ENCODE measurements around the gene PFKFB3. TPM values are rescaled to one million over a fixed set of nuclear protein-coding genes. Genes with fewer than 3 reads are reported as not detected.

Gene PFKFB3
- total RNA-seq, 1 experiment from 2014 or later = 36.8 TPM

DNA sequence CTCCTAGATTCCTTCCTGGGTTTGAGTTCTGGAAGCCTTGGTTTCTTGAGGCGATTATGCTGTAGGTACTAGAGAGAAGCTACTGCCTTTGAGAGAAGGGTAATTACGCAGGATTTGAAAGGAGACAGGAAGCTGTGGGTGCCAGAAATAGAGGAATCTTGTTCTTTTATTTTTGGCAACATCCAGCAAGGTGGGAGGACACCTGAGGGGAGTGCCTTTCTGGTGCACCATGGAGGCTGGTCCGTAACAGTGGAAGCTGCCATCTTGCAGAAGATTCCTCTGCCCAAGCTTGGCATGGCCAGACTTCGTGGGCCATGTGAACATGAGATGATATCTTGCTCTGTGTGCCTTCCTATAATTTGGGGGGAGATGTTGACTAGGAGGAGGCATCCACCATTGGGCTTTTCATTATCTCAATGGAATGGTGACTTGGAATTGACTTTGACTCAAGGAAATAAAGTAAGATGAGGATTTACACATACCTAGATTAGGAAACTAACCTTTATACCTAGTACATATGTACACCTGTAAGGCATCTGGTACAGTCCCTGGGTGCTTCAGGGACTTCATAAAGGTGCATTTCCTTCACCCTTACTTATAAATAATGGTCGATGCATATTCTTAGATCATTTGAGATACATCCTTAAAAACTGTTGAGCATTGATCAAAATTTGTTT, 98.2 kb downstream of the PFKFB3 start:
- no peak overlapping the region for H4K5ac ChIP-seq (ENCODE audit: insufficient read length, low read depth, low read length)
- H4K20me1 ChIP-seq (ENCODE audit: control insufficient read depth, insufficient read depth, insufficient read length) = peaks cover 2% of the 10 kb centered on the region
- no peak overlapping the region for H3K9ac ChIP-seq (ENCODE audit: extremely low read depth, insufficient read length, low read length)
- H4K91ac ChIP-seq (ENCODE audit: insufficient read length, low read depth, low read length) = no peak overlapping the region
- H3K79me2 ChIP-seq (ENCODE audit: insufficient read depth, low read length) = no peaks in the 10 kb centered on the region
- H3K9me3 ChIP-seq (ENCODE audit: control insufficient read depth, low read depth, low read length) = no peaks in the 10 kb centered on the region
- DNase-seq = no peak
- H3K27me3 ChIP-seq (ENCODE audit: insufficient read depth, low read length) = no peaks in the 10 kb centered on the region
- no CpG with 5 or more reads among the region's 5 CpGs for WGBS (ENCODE audit: extremely low coverage, insufficient read length, low lambda C conversion rate)
- Mint-ChIP-seq H3K27ac (no peak overlapping the region; a peak in 1 of 7 replicates), H3K27me3 (ENCODE audit: low read depth) (peaks cover 2% of the 10 kb centered on the region), H3K9me3 (no peaks in the 10 kb centered on the region), H3K36me3 (ENCODE audit: insufficient read depth in 1 of 3, low read depth in 3 of 3) (no peaks in the 10 kb centered on the region), H3K4me1 (peaks cover 5 to 7% of the 10 kb centered on the region in 2 experiments; a peak in 1 of 4 replicates), H3K4me3 (no peak overlapping the region)
- no peak overlapping the region for H2AFZ ChIP-seq (ENCODE audit: low read length)
- H2BK120ac ChIP-seq (ENCODE audit: low read depth, low read length, poor library complexity, severe bottlenecking) = no peak overlapping the region
- TF ChIP-seq, protein P1, sequence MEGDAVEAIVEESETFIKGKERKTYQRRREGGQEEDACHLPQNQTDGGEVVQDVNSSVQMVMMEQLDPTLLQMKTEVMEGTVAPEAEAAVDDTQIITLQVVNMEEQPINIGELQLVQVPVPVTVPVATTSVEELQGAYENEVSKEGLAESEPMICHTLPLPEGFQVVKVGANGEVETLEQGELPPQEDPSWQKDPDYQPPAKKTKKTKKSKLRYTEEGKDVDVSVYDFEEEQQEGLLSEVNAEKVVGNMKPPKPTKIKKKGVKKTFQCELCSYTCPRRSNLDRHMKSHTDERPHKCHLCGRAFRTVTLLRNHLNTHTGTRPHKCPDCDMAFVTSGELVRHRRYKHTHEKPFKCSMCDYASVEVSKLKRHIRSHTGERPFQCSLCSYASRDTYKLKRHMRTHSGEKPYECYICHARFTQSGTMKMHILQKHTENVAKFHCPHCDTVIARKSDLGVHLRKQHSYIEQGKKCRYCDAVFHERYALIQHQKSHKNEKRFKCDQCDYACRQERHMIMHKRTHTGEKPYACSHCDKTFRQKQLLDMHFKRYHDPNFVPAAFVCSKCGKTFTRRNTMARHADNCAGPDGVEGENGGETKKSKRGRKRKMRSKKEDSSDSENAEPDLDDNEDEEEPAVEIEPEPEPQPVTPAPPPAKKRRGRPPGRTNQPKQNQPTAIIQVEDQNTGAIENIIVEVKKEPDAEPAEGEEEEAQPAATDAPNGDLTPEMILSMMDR (conservative IDR thresholded peaks at IDR 0.05) = no peak
- H3K4ac ChIP-seq (ENCODE audit: low read depth, low read length) = no peak overlapping the region
- H3K79me1 ChIP-seq (ENCODE audit: insufficient read depth, low read depth, low read length, poor library complexity, severe bottlenecking) = no peaks in the 10 kb centered on the region
- H2BK20ac ChIP-seq (ENCODE audit: low read depth, low read length, poor library complexity, severe bottlenecking) = no peak overlapping the region
- H3K56ac ChIP-seq (ENCODE audit: insufficient read length, low read depth, low read length) = no peak overlapping the region
- H3K4me1 ChIP-seq (ENCODE audit: insufficient read depth, low read length) = no peaks in the 10 kb centered on the region
- H3K23me2 ChIP-seq (ENCODE audit: insufficient read length, low read depth, low read length, poor library complexity, severe bottlenecking) = no peaks in the 10 kb centered on the region
- no peak overlapping the region for H3T11ph ChIP-seq (ENCODE audit: low read length)
- H2BK12ac ChIP-seq (ENCODE audit: insufficient read length, low read depth, low read length) = no peak overlapping the region
- no peak overlapping the region for H3K27ac ChIP-seq (ENCODE audit: insufficient read length, low read depth, low read length)
- H2AK5ac ChIP-seq (ENCODE audit: insufficient read length, low read length) = no peak overlapping the region
- H3K14ac ChIP-seq (ENCODE audit: insufficient read depth, low read length) = no peak overlapping the region
- H3K4me2 ChIP-seq (ENCODE audit: insufficient read depth, insufficient read length, low read length) = no peak overlapping the region
- no peak overlapping the region for H3K23ac ChIP-seq (ENCODE audit: insufficient read length, low read depth, low read length)
- no peak overlapping the region for H2BK5ac ChIP-seq (ENCODE audit: insufficient read length, low read length)
- no peak overlapping the region for H2BK15ac ChIP-seq (ENCODE audit: low read depth, low read length)
- no peak overlapping the region for H3K18ac ChIP-seq (ENCODE audit: insufficient read length, low read depth, low read length)
- no peak overlapping the region for H4K8ac ChIP-seq (replicated peaks; ENCODE audit: insufficient read length, low read depth, low read length)

Measured in H9 (cell line).